GM21529 (cell line): ENCODE data around the gene ACBD6.

Experiments
- ATAC-seq: cut with Tn5 transposase; IDR thresholded peaks from one replicate; pipeline ENCODE4 v1.9.1; 2021; ENCODE audit not compliant: unreplicated experiment

Gene ACBD6

GRCh38 chr1:180246579-180246978 lies 255.8 kb downstream of the ACBD6 start:
- ATAC-seq = no peak

DNA sequence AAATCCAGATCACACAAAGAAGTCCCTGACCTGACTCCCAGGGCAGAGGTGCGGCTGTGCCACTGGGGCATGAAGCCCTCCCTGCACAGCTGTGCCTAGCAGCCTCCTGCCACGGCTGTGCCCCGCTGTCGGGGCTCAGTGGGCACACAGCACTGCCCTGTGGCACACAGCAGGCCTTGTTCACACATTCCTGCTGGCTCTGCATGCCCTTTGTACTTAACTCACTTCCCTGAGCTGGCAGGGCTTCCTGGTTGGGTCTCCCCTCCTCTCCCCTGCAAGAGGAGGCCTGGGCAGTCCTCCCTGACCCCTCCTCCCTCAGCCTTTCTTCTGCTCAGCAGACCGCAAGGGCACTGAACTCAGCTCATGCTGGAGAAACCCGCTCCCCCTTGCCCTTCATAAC lies 257.5 kb downstream of the ACBD6 start:
- ATAC-seq = no peak

GRCh38 chr1:180243517-180244221 lies 258.7 kb downstream of the ACBD6 start:
- no peak for ATAC-seq

DNA sequence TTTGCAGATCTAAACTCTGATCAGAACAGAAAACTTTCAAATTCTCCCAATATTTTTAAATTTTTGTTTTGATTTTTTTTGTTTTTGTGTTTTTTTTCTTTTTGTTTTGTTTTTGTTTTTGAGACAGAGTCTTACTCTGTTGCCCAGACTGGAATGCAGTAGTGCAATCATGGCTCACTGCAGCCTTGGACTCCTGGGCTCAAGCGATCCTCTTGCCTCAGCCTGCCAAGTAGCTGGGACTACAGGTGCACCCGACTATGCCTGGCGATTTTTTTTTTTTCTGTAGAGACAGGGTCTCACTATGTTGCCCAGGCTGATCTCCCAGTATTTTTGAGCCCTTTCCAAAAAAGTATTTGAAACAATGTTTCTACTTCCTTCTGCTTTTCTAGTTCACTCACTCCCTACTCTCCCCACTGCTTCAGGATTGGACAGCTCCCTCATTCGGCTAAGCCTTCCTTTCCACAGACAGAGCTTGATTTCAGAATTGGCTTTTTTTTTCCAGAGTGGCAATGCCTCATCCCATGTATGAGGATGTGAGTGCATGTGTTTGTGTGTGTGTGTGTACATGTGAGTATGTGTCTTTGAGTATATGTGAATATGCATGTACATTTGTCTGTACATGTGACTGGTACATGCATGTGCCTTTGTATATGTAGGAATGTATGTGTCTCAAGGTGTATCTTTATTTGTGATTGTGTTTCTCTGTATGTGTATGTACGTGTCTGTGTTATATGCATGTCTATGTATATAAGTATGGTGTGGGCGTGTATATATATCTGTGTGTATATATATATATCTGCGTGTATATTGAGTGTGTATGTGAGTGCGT lies 260.4 kb downstream of the ACBD6 start:
- no peak for ATAC-seq

GRCh38 chr1:180239145-180240096 lies 263.0 kb downstream of the ACBD6 start:
- no peak for ATAC-seq

DNA sequence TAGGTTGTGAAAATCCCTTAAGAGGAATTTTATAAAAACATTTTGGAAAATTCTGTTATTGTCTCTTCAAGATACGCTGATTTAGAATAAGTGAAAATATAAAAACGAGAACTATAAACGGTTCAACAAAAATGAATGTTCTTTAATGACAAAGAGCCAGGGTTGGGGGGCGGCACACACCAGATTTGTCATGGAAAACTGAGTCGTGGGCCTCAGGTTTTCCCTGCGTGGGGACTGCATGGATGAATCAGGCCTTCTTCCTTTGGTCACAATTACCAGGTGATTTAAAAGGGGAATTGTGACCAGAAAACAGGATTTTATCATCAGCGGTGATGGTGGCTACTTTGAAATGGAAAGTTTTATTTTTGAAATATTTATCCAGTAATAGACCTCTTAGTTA lies 263.7 kb downstream of the ACBD6 start:
- ATAC-seq = no peak
